Measurements from ENCODE around the gene ASIC4. TPM values are rescaled to one million over a fixed set of nuclear protein-coding genes. Genes with fewer than 3 reads are reported as not detected.

ASIC4 gene
- polyA plus RNA-seq, 2 of the 4 experiments (the other 2 are of a cell fraction), result 0.04 TPM; not detected in 1

DNA sequence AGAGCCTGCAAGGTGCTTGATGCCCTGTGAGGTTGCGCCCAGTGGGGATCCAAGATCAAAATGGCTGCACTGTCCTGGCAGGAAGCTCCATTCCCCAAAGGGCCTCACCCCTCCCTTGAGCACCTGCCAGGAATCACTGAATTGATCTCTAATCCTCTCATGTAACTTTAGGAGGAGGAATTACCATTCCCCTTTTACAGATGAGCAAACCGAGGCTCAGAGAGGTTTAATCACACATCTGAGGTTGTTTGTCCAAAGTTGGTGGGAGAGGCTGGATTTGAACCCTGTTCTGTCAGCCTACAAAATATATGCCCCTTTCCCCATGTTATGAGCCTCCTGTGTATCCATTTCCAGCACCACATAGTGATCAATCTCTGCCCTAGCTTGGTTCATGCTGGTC lies 10.5 kb downstream of the ASIC4 start (continued):
- TF ChIP-seq, protein P1, sequence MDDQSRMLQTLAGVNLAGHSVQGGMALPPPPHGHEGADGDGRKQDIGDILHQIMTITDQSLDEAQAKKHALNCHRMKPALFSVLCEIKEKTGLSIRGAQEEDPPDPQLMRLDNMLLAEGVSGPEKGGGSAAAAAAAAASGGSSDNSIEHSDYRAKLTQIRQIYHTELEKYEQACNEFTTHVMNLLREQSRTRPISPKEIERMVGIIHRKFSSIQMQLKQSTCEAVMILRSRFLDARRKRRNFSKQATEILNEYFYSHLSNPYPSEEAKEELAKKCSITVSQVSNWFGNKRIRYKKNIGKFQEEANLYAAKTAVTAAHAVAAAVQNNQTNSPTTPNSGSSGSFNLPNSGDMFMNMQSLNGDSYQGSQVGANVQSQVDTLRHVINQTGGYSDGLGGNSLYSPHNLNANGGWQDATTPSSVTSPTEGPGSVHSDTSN (IDR thresholded peaks at IDR 0.05), result no peak
- TF ChIP-seq POLR2A (IDR thresholded peaks at IDR 0.05; ENCODE audit: low read length) (no peak), ZSCAN20 (CRISPR knock-in tag; IDR thresholded peaks at IDR 0.05) (no peak), RCOR1 (IDR thresholded peaks at IDR 0.05; ENCODE audit: low read depth, low read length) (no peak)

DNA sequence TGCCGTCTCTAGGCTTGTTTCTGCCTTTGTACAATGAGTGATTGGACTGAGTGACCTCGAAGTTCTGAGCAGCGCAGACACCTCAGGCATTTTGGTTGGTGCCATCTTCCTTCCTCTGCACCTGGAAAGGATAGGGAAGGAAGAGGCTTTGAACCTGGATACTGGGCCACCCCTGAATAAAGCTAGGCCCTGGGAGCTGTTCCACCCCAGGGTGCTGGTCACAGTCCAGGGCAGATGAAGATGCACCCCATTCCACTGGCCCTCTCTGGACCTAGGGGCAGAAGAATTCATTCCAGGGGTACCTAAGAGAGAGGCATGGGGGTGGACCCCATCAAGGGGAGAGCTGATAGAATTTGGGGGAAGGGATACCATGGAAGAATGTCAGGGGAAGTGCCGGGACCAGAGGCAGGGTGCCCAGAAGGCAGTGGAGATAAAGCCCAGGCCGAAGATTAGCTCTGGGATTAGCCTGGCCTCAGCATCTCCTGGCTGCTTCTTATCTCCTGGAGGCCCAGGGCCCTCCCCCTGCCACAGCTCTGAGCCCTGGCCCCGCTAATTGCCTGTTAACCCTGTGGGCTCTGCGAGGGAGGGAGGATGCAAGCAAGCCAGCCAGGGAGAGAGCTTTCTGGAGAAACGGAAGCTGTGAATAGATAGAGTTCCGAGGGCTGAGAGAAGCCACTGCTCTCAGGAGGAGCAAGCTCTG lies 11.4 kb downstream of the ASIC4 start:
- Histone ChIP-seq H3K4me2 (no peak overlapping the region), H3K27ac (no peak overlapping the region), H3K4me3 (no peak overlapping the region), H3K4me1 (peaks cover 21% of the 10 kb centered on the region), H3K9me3 (no peaks in the 10 kb centered on the region)
- 59% methylated on average over 9 of the region's 9 CpGs for WGBS (ENCODE audit: missing lambda C conversion rate)
- ChIA-PET POLR2A (no interaction called here), CTCF (interaction anchor here (1.6 to 79.1 kb wide), 5 partner anchors 15 to 230 kb away, joined by 4 to 3291 read pairs (median 164); partner anchors contain the start of genes ASIC4, CHPF, GMPPA and SPEG)
- ATAC-seq (no peak), DNase-seq (ENCODE audit: low read depth in 1 of 2, low spot score in 1 of 2) (no peak), FAIRE-seq (no peak)
- TF ChIP-seq CHD4 (IDR thresholded peaks at IDR 0.05; ENCODE audit: borderline replicate concordance) (no peak), BHLHE40 (IDR thresholded peaks at IDR 0.05; ENCODE audit: low read depth, low read length) (no peak), RNF2 (IDR thresholded peaks at IDR 0.05; ENCODE audit: borderline replicate concordance, low read depth) (no peak), ZSCAN20 (CRISPR knock-in tag; IDR thresholded peaks at IDR 0.05) (no peak), SREBF2 (IDR thresholded peaks at IDR 0.05) (no peak), ESRRA (IDR thresholded peaks at IDR 0.05; ENCODE audit: borderline replicate concordance, low read length) (no peak)
- TF ChIP-seq, protein P2, sequence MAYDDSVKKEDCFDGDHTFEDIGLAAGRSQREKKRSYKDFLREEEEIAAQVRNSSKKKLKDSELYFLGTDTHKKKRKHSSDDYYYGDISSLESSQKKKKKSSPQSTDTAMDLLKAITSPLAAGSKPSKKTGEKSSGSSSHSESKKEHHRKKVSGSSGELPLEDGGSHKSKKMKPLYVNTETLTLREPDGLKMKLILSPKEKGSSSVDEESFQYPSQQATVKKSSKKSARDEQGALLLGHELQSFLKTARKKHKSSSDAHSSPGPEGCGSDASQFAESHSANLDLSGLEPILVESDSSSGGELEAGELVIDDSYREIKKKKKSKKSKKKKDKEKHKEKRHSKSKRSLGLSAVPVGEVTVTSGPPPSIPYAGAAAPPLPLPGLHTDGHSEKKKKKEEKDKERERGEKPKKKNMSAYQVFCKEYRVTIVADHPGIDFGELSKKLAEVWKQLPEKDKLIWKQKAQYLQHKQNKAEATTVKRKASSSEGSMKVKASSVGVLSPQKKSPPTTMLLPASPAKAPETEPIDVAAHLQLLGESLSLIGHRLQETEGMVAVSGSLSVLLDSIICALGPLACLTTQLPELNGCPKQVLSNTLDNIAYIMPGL (CRISPR knock-in tag; IDR thresholded peaks at IDR 0.05; ENCODE audit: borderline replicate concordance), result no peak
- TF ChIP-seq, protein P3, sequence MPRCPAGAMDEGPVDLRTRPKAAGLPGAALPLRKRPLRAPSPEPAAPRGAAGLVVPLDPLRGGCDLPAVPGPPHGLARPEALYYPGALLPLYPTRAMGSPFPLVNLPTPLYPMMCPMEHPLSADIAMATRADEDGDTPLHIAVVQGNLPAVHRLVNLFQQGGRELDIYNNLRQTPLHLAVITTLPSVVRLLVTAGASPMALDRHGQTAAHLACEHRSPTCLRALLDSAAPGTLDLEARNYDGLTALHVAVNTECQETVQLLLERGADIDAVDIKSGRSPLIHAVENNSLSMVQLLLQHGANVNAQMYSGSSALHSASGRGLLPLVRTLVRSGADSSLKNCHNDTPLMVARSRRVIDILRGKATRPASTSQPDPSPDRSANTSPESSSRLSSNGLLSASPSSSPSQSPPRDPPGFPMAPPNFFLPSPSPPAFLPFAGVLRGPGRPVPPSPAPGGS (IDR thresholded peaks at IDR 0.05), result no peak

DNA sequence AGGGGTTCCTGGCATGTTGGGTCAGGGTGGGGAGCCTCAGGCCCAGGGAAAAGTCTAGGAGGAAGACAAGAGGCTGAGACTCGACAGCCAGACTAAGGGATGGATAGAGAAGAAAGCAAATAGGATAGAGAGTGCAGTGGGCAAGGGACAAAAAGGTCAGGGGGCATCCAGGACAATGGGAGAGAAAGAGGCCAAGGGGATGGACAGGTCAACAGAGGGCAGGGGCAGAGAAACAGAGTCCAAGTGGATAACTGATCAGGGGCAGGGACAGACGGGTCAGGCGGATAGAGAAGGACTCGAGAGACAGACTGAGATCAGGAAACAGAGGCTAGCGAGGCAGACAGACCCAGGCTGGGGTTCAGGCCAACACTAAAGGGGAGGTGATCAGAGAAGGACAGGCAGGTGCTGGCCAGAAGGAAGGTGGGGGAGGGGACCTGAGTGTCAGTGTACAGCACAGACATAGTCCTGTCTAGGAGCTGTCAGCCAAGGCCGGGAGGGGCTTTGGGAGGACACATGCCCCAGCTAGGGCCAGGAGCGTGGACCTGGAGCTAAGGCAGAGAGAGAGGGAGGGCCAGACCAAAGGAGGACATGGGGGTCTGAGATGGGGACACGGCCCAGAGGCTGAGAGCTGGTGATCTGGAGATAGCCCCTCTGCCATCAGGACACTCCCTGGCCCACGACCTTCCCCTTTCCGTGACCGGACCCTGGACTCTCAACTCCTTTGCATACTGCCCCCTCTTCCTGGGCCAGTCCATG lies 12.2 kb downstream of the ASIC4 start:
- CTCF ChIA-PET, result interaction anchor here (1.4 to 79.1 kb wide), 5 partner anchors 8 to 497 kb away, joined by 4 to 3291 read pairs (median 164); partner anchors contain the start of genes ASIC4, CHPF, GMPPA and SPEG
- 59% methylated on average over 10 of the region's 11 CpGs for WGBS (ENCODE audit: missing lambda C conversion rate)
- no peak for FAIRE-seq

More for the DNA sequence above, 12.2 kb downstream of the ASIC4 start:
- Histone ChIP-seq H3K4me3 (no peak overlapping the region), H3K27ac (no peak overlapping the region), H3K4me2 (no peak overlapping the region), H3K4me1 (peaks cover 13% of the 10 kb centered on the region), H3K9me3 (no peaks in the 10 kb centered on the region)
- TF ChIP-seq RCOR1 (IDR thresholded peaks at IDR 0.05; ENCODE audit: low read depth, low read length) (no peak), RAD21 (conservative IDR thresholded peaks at IDR 0.05 in 1 of 2, IDR thresholded peaks at IDR 0.05 in 1 of 2) (no peak), TFCP2L1 (CRISPR knock-in tag; IDR thresholded peaks at IDR 0.05) (no peak), ZNF302 (CRISPR knock-in tag; IDR thresholded peaks at IDR 0.05) (no peak), FOSB (CRISPR knock-in tag; IDR thresholded peaks at IDR 0.05) (no peak), FOXS1 (CRISPR knock-in tag; IDR thresholded peaks at IDR 0.05) (no peak), PHF8 (IDR thresholded peaks at IDR 0.05; ENCODE audit: borderline replicate concordance, low read depth) (no peak), HOXB13 (CRISPR knock-in tag; IDR thresholded peaks at IDR 0.05; ENCODE audit: low read depth) (no peak), POLR2A (IDR thresholded peaks at IDR 0.05; ENCODE audit: low read length) (no peak), HOXB5 (CRISPR knock-in tag; IDR thresholded peaks at IDR 0.05) (no peak)
- TF ChIP-seq, protein P3 (IDR thresholded peaks at IDR 0.05), result no peak
- TF ChIP-seq, protein P4, sequence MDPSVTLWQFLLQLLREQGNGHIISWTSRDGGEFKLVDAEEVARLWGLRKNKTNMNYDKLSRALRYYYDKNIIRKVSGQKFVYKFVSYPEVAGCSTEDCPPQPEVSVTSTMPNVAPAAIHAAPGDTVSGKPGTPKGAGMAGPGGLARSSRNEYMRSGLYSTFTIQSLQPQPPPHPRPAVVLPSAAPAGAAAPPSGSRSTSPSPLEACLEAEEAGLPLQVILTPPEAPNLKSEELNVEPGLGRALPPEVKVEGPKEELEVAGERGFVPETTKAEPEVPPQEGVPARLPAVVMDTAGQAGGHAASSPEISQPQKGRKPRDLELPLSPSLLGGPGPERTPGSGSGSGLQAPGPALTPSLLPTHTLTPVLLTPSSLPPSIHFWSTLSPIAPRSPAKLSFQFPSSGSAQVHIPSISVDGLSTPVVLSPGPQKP (IDR thresholded peaks at IDR 0.05; ENCODE audit: low read depth, low read length), result no peak
- no peak for DNase-seq (ENCODE audit: low read depth in 1 of 2, low spot score in 1 of 2)
- no peak for ATAC-seq
- POLR2A ChIA-PET, result no interaction called here
